Endodermal cell (in vitro differentiated cells): ENCODE results near the gene E2F6. TPM values are rescaled to one million over a fixed set of nuclear protein-coding genes. Genes with fewer than 3 reads are reported as not detected.

Experiments
- DNase-seq: peaks from one replicate; pipeline ENCODE4 v3.0.0-alpha.2; 2017
- H3K27ac ChIP-seq: 2 replicates; pipeline ENCODE4 v1.5.1; 2013; ENCODE audit warnings: mild to moderate bottlenecking, low read depth, low read length, moderate library complexity
- H3K27me3 ChIP-seq: 2 replicates; pipeline ENCODE4 v1.6.1; 2013; ENCODE audit warnings: mild to moderate bottlenecking, low read length, moderate library complexity; ENCODE audit not compliant: insufficient read depth, control insufficient read depth, poor library complexity, severe bottlenecking
- H3K36me3 ChIP-seq: 2 replicates; pipeline ENCODE4 v1.7.0; 2013; ENCODE audit warnings: mild to moderate bottlenecking, low read length, moderate library complexity; ENCODE audit not compliant: control insufficient read depth, insufficient read depth
- H3K4me1 ChIP-seq: one replicate; pipeline ENCODE4 v1.7.0; 2013; ENCODE audit warnings: low read length; ENCODE audit not compliant: control insufficient read depth, insufficient read depth
- H3K4me3 ChIP-seq: 2 replicates; pipeline ENCODE4 v1.5.1; 2013; ENCODE audit warnings: mild to moderate bottlenecking, low read length, moderate library complexity
- H3K9ac ChIP-seq: 2 replicates; pipeline ENCODE4 v1.6.1; 2013; ENCODE audit warnings: mild to moderate bottlenecking, low read length, moderate library complexity; ENCODE audit not compliant: poor library complexity, severe bottlenecking; ENCODE audit errors: extremely low read depth
- H3K9me3 ChIP-seq: 2 replicates; pipeline ENCODE4 v1.6.1; 2013; ENCODE audit warnings: mild to moderate bottlenecking, low read length, moderate library complexity; ENCODE audit not compliant: control insufficient read depth
- H3K27ac Mint-ChIP-seq: 2 replicates; pipeline ENCODE4 v1.8.0; 2020; ENCODE audit warnings: mixed read lengths
- H3K27me3 Mint-ChIP-seq: 2 replicates; pipeline ENCODE4 v1.8.0; 2021; ENCODE audit warnings: mild to moderate bottlenecking, mixed read lengths; ENCODE audit not compliant: insufficient read depth
- H3K36me3 Mint-ChIP-seq: 2 replicates; pipeline ENCODE4 v1.8.0; 2020; ENCODE audit warnings: low read depth, mixed read lengths
- H3K4me1 Mint-ChIP-seq: 2 replicates; pipeline ENCODE4 v1.8.0; 2020; ENCODE audit warnings: mixed read lengths
- H3K4me3 Mint-ChIP-seq: 2 replicates; pipeline ENCODE4 v1.8.0; 2020; ENCODE audit warnings: mild to moderate bottlenecking, moderate library complexity, mixed read lengths
- H3K9me3 Mint-ChIP-seq: 2 replicates; pipeline ENCODE4 v1.8.0; 2020; ENCODE audit warnings: mild to moderate bottlenecking, mixed read lengths
- WGBS, 2 experiments: methylation state at CpG; one replicate each; pipeline versions ENCODE4 v1.1.5 to v1.1.7; 2013; ENCODE audit warnings: missing lambda C conversion rate in 2 of 2, mixed read lengths in 1 of 2; ENCODE audit not compliant: insufficient coverage in 1 of 2, insufficient read length in 1 of 2; 5-methylcytosine and 5-hydroxymethylcytosine counted together
- total RNA-seq, 2 donors: library from RNA; stranded (reverse); fragmentation: NEBNext Ultra II Directional in 1 of 2; extraction: Animal tissue kit (Norgen Biotek cat#: 25700) in 1 of 2; gene quantifications; 2 replicates in 1 of 2; 3 replicates in 1 of 2; pipeline ENCODE4 v1.2.1, GENCODE V29; 2021
- TF ChIP-seq, protein P1 (sequence below): fragments of 200-600 bp; sonication (generic); conservative IDR thresholded peaks from 2 replicates; pipeline ENCODE4 v1.5.0; 2021; ENCODE audit warnings: antibody characterized with exemption, mild to moderate bottlenecking

E2F6 gene
- total RNA-seq, 2 donors from 2014 or later: 24.9 to 30.3 TPM

GRCh38 chr2:11430729-11431128, 35.2 kb downstream of the E2F6 start:
- TF ChIP-seq, protein P1, sequence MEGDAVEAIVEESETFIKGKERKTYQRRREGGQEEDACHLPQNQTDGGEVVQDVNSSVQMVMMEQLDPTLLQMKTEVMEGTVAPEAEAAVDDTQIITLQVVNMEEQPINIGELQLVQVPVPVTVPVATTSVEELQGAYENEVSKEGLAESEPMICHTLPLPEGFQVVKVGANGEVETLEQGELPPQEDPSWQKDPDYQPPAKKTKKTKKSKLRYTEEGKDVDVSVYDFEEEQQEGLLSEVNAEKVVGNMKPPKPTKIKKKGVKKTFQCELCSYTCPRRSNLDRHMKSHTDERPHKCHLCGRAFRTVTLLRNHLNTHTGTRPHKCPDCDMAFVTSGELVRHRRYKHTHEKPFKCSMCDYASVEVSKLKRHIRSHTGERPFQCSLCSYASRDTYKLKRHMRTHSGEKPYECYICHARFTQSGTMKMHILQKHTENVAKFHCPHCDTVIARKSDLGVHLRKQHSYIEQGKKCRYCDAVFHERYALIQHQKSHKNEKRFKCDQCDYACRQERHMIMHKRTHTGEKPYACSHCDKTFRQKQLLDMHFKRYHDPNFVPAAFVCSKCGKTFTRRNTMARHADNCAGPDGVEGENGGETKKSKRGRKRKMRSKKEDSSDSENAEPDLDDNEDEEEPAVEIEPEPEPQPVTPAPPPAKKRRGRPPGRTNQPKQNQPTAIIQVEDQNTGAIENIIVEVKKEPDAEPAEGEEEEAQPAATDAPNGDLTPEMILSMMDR: no peak
- peaks cover 20% of the 10 kb centered on the region for H3K9me3 Mint-ChIP-seq
- Histone ChIP-seq H3K36me3 (peaks cover 6% of the 10 kb centered on the region), H3K4me1 (peaks cover 4% of the 10 kb centered on the region), H3K27ac (no peak overlapping the region), H3K9me3 (peaks cover 20% of the 10 kb centered on the region), H3K4me3 (no peak overlapping the region), H3K27me3 (no peaks in the 10 kb centered on the region), H3K9ac (no peak overlapping the region)
- H3K27me3 Mint-ChIP-seq: peaks cover 68% of the 10 kb centered on the region
- peak overlapping the region; percentile 7 for H3K27ac Mint-ChIP-seq
- H3K4me1 Mint-ChIP-seq: peaks cover 8% of the 10 kb centered on the region
- DNase-seq: peak; percentile 62
- H3K4me3 Mint-ChIP-seq: no peak overlapping the region
- 96% methylated on average over 5 of the region's 5 CpGs; no CpG with 5 or more reads in 1 of the 2 experiments for WGBS, 2 experiments
- H3K36me3 Mint-ChIP-seq: peaks cover 20% of the 10 kb centered on the region

DNA sequence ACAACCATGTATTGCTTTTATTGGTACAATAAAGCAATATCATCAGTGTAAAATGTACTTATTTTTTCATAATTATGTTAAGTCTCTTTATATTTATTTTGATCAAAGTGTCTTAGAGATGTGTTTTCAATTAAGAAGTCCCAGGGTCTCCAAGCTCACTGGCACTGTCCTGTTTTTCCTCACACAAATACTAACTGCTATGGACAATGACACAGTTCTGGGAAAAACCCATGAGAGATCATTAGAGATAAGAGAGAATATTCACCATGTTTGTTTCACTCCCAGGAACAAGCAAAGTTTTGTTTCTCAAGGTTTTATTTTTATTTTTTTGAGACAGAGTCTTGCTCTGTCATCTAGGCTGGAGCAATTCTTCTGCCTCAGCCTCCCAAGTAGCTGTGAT, 38.7 kb downstream of the E2F6 start:
- Mint-ChIP-seq H3K9me3 (peaks cover 4% of the 10 kb centered on the region), H3K36me3 (peaks cover 3% of the 10 kb centered on the region)

GRCh38 chr2:11422901-11423435, 43.0 kb downstream of the E2F6 start:
- H3K27me3 Mint-ChIP-seq: peaks cover 20% of the 10 kb centered on the region

More for the DNA sequence above, 38.7 kb downstream of the E2F6 start:
- H3K4me3 ChIP-seq: no peak overlapping the region
- TF ChIP-seq, protein P1: no peak
- H3K9ac ChIP-seq: no peak overlapping the region
- Mint-ChIP-seq H3K27ac (no peak overlapping the region), H3K4me3 (no peak overlapping the region), H3K4me1 (peaks cover 8% of the 10 kb centered on the region), H3K27me3 (peaks cover 53% of the 10 kb centered on the region)
- H3K4me1 ChIP-seq: peaks cover 4% of the 10 kb centered on the region
- H3K27ac ChIP-seq: no peak overlapping the region
- no peaks in the 10 kb centered on the region for H3K27me3 ChIP-seq
- peaks cover 7% of the 10 kb centered on the region for H3K9me3 ChIP-seq
- DNase-seq: no peak
- no peaks in the 10 kb centered on the region for H3K36me3 ChIP-seq

More at GRCh38 chr2:11422901-11423435, 43.0 kb downstream of the E2F6 start:
- peaks cover 6% of the 10 kb centered on the region for H3K9me3 ChIP-seq
- no peaks in the 10 kb centered on the region for H3K4me1 ChIP-seq
- H3K27ac ChIP-seq: no peak overlapping the region
- no peaks in the 10 kb centered on the region for H3K27me3 ChIP-seq
- no peak for DNase-seq
- H3K36me3 ChIP-seq: no peaks in the 10 kb centered on the region
- Mint-ChIP-seq H3K36me3 (peaks cover 2% of the 10 kb centered on the region), H3K27ac (no peak overlapping the region), H3K9me3 (peaks cover 10% of the 10 kb centered on the region), H3K4me1 (peaks cover 7% of the 10 kb centered on the region), H3K4me3 (no peak overlapping the region)
- H3K9ac ChIP-seq: no peak overlapping the region
- H3K4me3 ChIP-seq: no peak overlapping the region
- WGBS, 2 experiments: 96 to 100% methylated on average over 1 to 4 of the region's 4 CpGs
- TF ChIP-seq, protein P1: no peak
